ENCODE results near the gene KBTBD3. TPM values are rescaled to one million over a fixed set of nuclear protein-coding genes. Genes with fewer than 3 reads are reported as not detected.
"Not testable (repeated sequence)": the region's sequence is repeated elsewhere in the genome, so short reads cannot be mapped to it uniquely, and the experiment has no call there.

Gene KBTBD3
- total RNA-seq, 1 donor: 4.3 TPM

DNA sequence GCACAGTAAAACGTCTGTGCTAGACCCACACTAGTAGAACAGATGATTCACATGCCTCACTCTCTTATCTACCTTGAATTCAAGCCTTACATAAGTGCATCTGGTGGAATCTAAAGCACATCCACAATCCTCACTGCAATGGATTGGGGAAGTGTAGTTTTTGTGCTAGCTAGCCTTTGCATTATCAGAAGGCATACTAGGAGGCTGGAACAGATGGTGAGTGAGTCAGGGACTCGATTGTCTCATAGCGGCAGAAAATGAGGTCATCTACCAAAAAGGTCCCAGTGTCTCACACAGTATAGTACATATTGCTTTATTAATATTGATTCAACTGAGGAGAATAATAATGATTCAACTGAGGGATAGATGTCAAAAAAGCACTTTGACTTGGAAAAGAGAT is 64.4 kb downstream of the KBTBD3 start:
- H3K4me3 ChIP-seq (ENCODE audit: low read depth, low read length): no peak overlapping the region
- DNase-seq (ENCODE audit: low read depth): peak; percentile 82
- TF ChIP-seq, protein P1, sequence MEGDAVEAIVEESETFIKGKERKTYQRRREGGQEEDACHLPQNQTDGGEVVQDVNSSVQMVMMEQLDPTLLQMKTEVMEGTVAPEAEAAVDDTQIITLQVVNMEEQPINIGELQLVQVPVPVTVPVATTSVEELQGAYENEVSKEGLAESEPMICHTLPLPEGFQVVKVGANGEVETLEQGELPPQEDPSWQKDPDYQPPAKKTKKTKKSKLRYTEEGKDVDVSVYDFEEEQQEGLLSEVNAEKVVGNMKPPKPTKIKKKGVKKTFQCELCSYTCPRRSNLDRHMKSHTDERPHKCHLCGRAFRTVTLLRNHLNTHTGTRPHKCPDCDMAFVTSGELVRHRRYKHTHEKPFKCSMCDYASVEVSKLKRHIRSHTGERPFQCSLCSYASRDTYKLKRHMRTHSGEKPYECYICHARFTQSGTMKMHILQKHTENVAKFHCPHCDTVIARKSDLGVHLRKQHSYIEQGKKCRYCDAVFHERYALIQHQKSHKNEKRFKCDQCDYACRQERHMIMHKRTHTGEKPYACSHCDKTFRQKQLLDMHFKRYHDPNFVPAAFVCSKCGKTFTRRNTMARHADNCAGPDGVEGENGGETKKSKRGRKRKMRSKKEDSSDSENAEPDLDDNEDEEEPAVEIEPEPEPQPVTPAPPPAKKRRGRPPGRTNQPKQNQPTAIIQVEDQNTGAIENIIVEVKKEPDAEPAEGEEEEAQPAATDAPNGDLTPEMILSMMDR (IDR thresholded peaks at IDR 0.05; ENCODE audit: insufficient read depth, low read length): no peak

DNA sequence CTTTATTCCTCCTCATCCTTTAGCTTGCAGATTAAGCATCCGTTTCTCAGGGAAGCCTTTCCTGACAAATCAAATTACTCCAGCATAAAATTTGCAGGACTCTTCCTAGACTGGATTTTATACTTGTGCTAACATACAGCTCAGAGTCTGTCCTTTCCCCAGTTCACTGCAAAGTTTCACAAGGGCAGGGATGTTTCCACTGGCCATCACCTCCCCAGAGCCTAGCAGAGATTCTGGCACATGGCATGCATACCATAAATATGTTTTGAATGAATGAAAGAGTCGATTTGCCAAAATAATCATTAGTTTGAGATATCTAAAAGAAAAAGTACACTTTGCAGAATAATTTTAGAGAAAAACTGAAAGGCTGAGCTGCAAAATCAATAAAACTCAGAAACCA is 65.7 kb downstream of the KBTBD3 start:
- peak; percentile 57 for DNase-seq (ENCODE audit: low read depth)
- H3K4me3 ChIP-seq (ENCODE audit: low read depth, low read length): no peak overlapping the region
- TF ChIP-seq, protein P1 (IDR thresholded peaks at IDR 0.05; ENCODE audit: insufficient read depth, low read length): no peak

DNA sequence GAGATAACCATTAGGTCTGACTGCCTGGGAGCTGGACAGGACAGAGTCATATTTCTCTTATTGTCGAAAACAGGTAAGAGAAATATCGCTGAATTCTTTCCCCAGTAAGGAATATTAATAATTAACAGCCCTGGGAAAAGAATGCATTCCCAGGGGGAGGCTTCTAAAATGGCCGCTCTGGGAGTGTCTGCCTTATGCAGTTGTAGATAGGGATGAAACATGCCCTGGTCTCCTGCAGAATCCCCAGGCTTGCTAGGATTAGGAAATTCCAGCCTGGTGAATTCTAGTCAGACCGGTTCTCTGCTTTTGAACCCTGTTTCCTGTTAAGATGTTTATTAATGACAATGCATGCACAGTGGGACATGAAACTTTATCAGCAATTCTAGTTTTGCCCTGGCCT is 74.1 kb downstream of the KBTBD3 start:
- not testable (repeated sequence) for H3K4me3 ChIP-seq (ENCODE audit: low read depth, low read length); DNase-seq (ENCODE audit: low read depth)

DNA sequence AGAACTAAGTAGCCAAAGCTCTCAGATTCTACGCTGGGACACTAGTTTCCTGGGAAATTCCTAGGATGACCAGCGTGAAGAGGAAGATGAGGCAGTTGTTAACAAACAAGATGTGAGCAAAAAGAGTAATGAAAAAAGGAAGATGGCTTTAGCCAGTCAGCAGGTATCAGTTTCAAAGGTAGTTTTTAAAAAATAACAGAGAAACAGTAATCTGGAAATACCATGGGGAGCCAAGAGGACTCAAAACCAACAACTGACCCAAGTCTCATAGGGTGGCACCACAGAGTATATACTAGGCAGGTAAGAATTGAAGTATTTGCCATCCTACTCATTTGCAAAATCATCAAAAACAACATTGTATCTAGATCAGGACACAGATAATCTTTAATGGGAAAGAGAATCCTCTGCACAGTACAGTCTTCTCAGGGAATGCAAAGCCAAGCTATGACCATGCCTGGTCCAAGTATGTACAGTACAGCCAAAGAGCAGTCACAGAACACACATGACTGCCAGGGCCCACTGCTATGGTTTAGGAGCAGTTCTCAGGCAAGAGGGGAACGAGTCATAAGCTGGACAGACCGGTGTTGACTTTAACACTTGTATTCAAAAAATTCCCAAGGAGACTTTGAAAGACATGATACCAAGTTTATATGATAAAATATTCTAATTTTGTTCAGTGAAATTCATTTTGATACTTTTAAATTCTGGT is 75.7 kb downstream of the KBTBD3 start:
- H3K4me3 ChIP-seq (ENCODE audit: low read depth, low read length): no peak overlapping the region
- no peak for DNase-seq (ENCODE audit: low read depth)
- TF ChIP-seq, protein P1 (IDR thresholded peaks at IDR 0.05; ENCODE audit: insufficient read depth, low read length): no peak

Other genes starting within 250 kb of the KBTBD3 start
- gene MSANTD4, start 55.1 kb downstream of the KBTBD3 start, total RNA-seq (ENCODE audit: low replicate concordance): 35.7 and 36.5 TPM in 2 replicates
- 30.7 and 52.3 TPM in 2 replicates for gene AASDHPPT, start 315 bp upstream of the KBTBD3 start, total RNA-seq (ENCODE audit: low replicate concordance)